ENCODE data around the gene PPM1H. TPM values are rescaled to one million over a fixed set of nuclear protein-coding genes. Genes with fewer than 3 reads are reported as not detected.

Gene PPM1H
- total RNA-seq, 1 donor from 2014 or later = 0.49 TPM

DNA sequence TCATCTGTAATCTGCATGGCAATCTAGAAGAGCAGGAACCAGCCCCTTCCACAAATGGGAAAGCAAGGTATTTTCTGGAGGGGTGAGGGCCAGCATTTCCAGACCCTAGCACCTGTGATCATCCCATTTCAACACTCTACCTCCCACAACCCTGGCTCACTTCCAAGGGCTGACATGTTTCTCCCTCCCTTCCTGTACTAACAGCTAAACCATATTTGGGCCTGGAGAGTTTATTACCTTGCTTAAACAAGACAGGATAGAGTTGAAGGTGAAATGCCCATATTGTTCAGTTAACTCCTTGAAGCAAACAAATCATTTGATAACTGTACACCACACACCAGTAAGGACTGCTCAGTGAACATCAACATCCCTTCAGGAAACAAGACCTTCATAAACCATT, 158.4 kb downstream of the PPM1H start:
- Histone ChIP-seq H3K27ac (no peak overlapping the region), H3K4me1 (no peaks in the 10 kb centered on the region), H3K27me3 (no peaks in the 10 kb centered on the region), H3K9me3 (no peaks in the 10 kb centered on the region), H3K4me3 (no peak overlapping the region), H3K36me3 (no peaks in the 10 kb centered on the region)
- TF ChIP-seq POLR2AphosphoS5 (IDR thresholded peaks at IDR 0.05; ENCODE audit: insufficient read depth in 1 of 2, low read depth in 1 of 2) = no peak
- TF ChIP-seq, protein P1, sequence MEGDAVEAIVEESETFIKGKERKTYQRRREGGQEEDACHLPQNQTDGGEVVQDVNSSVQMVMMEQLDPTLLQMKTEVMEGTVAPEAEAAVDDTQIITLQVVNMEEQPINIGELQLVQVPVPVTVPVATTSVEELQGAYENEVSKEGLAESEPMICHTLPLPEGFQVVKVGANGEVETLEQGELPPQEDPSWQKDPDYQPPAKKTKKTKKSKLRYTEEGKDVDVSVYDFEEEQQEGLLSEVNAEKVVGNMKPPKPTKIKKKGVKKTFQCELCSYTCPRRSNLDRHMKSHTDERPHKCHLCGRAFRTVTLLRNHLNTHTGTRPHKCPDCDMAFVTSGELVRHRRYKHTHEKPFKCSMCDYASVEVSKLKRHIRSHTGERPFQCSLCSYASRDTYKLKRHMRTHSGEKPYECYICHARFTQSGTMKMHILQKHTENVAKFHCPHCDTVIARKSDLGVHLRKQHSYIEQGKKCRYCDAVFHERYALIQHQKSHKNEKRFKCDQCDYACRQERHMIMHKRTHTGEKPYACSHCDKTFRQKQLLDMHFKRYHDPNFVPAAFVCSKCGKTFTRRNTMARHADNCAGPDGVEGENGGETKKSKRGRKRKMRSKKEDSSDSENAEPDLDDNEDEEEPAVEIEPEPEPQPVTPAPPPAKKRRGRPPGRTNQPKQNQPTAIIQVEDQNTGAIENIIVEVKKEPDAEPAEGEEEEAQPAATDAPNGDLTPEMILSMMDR (IDR thresholded peaks at IDR 0.05) = no peak
- no peak for TF ChIP-seq POLR2A (IDR thresholded peaks at IDR 0.05)
- intact Hi-C loops (cut with DNase I) = no loop called here
- DNase-seq (ENCODE audit: extremely low spot score in 2 of 2) = no peak

DNA sequence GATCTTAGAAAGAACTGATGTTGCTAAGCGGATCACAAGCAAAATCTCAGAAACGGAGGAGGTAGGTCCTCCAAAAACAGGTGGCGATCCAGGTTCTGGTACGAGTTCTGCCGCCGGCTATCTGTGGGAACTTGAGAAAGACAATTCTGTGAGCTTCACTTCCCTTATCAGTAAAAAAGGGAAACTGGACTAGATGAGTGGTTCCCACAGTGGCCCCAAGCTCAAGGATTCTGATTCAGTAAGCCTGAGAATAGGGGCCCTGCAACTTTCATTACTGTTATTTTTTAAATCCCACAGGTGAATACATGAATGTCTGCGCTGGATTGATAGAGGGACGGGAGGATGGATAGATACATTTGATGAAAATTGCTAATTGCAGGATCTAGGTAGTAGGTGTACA, 160.2 kb downstream of the PPM1H start:
- Histone ChIP-seq H3K27ac (no peak overlapping the region), H3K36me3 (no peaks in the 10 kb centered on the region), H3K4me1 (no peaks in the 10 kb centered on the region), H3K9me3 (no peaks in the 10 kb centered on the region), H3K4me3 (no peak overlapping the region), H3K27me3 (no peaks in the 10 kb centered on the region)
- intact Hi-C loops (cut with DNase I) = no loop called here
- no peak for DNase-seq (ENCODE audit: extremely low spot score in 2 of 2)
- no peak for TF ChIP-seq POLR2A (IDR thresholded peaks at IDR 0.05)
- no peak for TF ChIP-seq POLR2AphosphoS5 (IDR thresholded peaks at IDR 0.05; ENCODE audit: insufficient read depth in 1 of 2, low read depth in 1 of 2)
- TF ChIP-seq, protein P1 (IDR thresholded peaks at IDR 0.05) = no peak

DNA sequence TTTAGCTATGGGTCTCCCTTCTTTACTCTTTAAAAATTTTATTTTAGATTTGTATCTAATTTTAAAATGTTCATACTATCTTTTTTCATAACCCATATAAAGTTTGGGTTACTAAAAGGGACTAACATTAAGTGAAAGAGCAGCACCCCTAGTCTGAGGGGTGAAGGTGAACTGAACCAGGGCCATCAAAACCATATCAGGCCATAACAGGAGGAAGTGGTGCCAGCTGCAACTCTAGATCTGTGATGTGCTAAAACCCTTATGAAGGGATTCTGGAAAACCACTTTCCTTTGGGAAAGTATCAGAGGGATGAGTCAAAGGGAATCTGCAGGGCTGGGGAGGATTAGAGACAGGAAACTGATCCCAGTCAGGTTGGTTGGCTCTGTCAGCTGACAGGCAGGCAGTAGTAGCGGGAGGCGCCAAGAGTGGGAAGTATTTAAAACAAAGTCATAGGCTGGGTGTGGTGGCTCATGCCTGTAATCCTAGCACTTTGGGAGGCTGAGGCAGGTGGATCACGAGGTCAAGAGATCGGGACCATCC, 162.5 kb downstream of the PPM1H start:
- H3K9me3 ChIP-seq = no peaks in the 10 kb centered on the region
- H3K27ac ChIP-seq = no peak overlapping the region
- H3K4me3 ChIP-seq = no peak overlapping the region
- intact Hi-C loops (cut with DNase I) = no loop called here
- no peaks in the 10 kb centered on the region for H3K27me3 ChIP-seq
- H3K36me3 ChIP-seq = no peaks in the 10 kb centered on the region
- no peaks in the 10 kb centered on the region for H3K4me1 ChIP-seq
- TF ChIP-seq POLR2AphosphoS5 (IDR thresholded peaks at IDR 0.05; ENCODE audit: insufficient read depth in 1 of 2, low read depth in 1 of 2) (no peak), POLR2A (IDR thresholded peaks at IDR 0.05) (no peak)
- TF ChIP-seq, protein P1 (IDR thresholded peaks at IDR 0.05) = no peak
- no peak for DNase-seq (ENCODE audit: extremely low spot score in 2 of 2)

DNA sequence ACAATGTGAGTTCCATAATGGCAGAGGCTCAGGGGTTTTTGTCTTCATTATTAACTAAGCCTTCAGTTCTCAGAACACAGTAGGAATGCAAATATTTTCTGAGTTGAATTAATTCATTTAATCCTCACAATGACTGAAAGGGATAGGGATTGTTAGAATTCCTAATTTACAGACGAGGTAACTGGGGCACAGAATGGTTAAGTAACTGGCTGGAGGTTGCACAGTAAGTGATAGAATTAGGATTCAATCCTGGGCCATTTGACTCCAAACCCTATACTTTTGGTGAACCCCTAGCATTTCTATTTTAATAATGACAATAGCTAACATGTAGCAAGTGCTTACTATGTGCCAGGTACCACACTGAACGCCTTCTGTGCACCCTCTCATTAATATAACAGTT, 163.1 kb downstream of the PPM1H start:
- DNase-seq (ENCODE audit: extremely low spot score in 2 of 2) = no peak
- H3K4me1 ChIP-seq = no peaks in the 10 kb centered on the region
- no peak overlapping the region for H3K4me3 ChIP-seq
- TF ChIP-seq POLR2AphosphoS5 (IDR thresholded peaks at IDR 0.05; ENCODE audit: insufficient read depth in 1 of 2, low read depth in 1 of 2) (no peak), POLR2A (IDR thresholded peaks at IDR 0.05) (no peak)
- TF ChIP-seq, protein P1 (IDR thresholded peaks at IDR 0.05) = no peak
- no peaks in the 10 kb centered on the region for H3K27me3 ChIP-seq
- H3K36me3 ChIP-seq = no peaks in the 10 kb centered on the region
- no peaks in the 10 kb centered on the region for H3K9me3 ChIP-seq
- no peak overlapping the region for H3K27ac ChIP-seq
- intact Hi-C loops (cut with DNase I) = no loop called here

DNA sequence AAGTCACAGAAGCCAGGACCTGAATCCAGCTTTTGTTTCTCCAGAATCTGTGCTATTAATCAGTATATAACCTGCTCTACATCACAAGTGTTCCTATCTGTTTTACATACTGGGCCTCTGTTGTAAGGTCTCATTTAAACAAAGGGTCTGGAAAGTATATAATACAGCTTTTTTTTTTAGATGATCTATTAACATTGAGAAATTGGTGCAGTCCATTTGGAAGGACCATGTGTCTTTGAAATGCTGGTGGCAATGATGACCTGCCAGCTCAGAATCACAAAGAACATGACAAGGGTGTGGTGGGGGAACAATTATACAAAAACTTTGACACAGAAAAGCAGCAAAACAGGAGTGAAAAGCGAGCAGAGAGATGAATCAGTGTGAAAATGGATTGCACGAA, 164.6 kb downstream of the PPM1H start:
- H3K9me3 ChIP-seq = no peaks in the 10 kb centered on the region
- H3K4me1 ChIP-seq = no peaks in the 10 kb centered on the region
- TF ChIP-seq POLR2A (IDR thresholded peaks at IDR 0.05) (no peak), POLR2AphosphoS5 (IDR thresholded peaks at IDR 0.05; ENCODE audit: insufficient read depth in 1 of 2, low read depth in 1 of 2) (no peak)
- TF ChIP-seq, protein P1 (IDR thresholded peaks at IDR 0.05) = no peak
- H3K36me3 ChIP-seq = no peaks in the 10 kb centered on the region
- H3K4me3 ChIP-seq = no peak overlapping the region
- no peak overlapping the region for H3K27ac ChIP-seq
- no peaks in the 10 kb centered on the region for H3K27me3 ChIP-seq
- intact Hi-C loops (cut with DNase I) = no loop called here
- no peak for DNase-seq (ENCODE audit: extremely low spot score in 2 of 2)

Measured in vagina (tissue), 2 donors.